SU-DHL-6 (cell line): ENCODE results near the gene LILRA5.

Experiments used
- EZH2phosphoT487 ChIP-seq: fragments of 200-600 bp; sonication (generic), shearing (Covaris generic); conservative IDR thresholded peaks from 2 replicates; pipeline ENCODE4 v1.6.1; 2018; ENCODE audit warnings: mild to moderate bottlenecking, antibody characterized with exemption, low read length, moderate library complexity, mixed read lengths
- TF ChIP-seq, protein P1 (sequence below): fragments of 200-600 bp; sonication (generic); IDR thresholded peaks from one replicate; pipeline ENCODE4 v1.5.1; 2017; ENCODE audit warnings: antibody characterized with exemption, mild to moderate bottlenecking, low read length, moderate library complexity; ENCODE audit not compliant: insufficient read depth, poor library complexity, severe bottlenecking

DNA sequence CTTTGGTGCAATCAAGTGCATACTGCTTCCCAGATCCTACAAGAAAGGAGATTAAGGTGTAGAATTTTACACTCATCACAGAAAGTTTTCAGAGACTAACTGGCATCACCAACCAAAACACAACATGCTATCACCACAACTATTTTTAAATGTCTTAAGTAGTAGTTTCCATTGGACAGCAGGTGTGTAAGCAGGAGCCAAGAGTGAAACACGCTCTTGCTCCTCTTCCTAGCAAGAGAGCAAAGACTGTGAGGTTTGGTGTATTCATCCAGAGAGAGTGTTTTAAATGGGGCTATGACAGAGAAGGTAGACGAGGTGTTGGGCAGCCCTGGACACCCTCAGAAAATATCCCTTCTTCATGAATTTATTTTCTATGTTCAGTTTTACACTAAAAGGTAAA is 38.5 kb upstream of the LILRA5 start:
- TF ChIP-seq, protein P1, sequence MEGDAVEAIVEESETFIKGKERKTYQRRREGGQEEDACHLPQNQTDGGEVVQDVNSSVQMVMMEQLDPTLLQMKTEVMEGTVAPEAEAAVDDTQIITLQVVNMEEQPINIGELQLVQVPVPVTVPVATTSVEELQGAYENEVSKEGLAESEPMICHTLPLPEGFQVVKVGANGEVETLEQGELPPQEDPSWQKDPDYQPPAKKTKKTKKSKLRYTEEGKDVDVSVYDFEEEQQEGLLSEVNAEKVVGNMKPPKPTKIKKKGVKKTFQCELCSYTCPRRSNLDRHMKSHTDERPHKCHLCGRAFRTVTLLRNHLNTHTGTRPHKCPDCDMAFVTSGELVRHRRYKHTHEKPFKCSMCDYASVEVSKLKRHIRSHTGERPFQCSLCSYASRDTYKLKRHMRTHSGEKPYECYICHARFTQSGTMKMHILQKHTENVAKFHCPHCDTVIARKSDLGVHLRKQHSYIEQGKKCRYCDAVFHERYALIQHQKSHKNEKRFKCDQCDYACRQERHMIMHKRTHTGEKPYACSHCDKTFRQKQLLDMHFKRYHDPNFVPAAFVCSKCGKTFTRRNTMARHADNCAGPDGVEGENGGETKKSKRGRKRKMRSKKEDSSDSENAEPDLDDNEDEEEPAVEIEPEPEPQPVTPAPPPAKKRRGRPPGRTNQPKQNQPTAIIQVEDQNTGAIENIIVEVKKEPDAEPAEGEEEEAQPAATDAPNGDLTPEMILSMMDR = no peak
- TF ChIP-seq EZH2phosphoT487 = no peak
